ENCODE measurements around the gene CLCN5.

CLCN5 gene

DNA sequence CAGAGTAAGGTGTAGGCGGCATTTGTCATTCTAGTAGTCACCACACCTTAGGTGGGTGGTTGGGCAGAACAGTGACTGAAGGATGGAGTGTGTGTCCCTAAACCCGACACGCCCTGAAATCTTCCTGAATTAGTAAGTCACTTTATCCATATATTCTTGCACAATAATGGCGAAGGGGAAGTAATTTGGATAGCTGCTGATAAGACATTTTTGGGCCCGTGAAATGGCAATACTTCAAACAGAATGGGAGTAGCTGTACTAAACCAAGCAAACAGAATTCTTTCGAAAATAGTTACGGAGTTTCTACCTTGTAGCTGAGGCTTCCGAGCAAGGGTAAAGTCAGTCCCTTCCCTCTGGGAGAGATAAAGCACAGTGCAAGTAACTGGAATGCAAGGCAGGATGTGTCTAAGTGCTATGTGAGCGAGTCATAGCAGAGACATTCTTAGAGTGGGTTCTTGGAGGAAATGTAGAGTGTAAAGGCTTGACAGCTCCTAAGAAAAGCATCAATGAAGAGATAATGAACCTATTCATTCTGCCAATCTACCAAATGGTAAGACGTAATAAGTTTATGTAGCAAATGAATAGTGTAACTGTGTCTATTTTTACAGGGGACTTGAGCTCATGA is 72.8 kb downstream of the CLCN5 start:
- TF ChIP-seq TAF1 (IDR thresholded peaks at IDR 0.05; ENCODE audit: borderline replicate concordance, insufficient read depth, low read length) (no peak), POLR2AphosphoS5 (IDR thresholded peaks at IDR 0.05; ENCODE audit: low read depth, low read length) (no peak), FOXP2 (optimal IDR thresholded peaks at IDR 0.05; ENCODE audit: borderline replicate concordance, extremely low read depth, extremely low read length, insufficient read depth) (no peak), SIN3A (IDR thresholded peaks at IDR 0.05; ENCODE audit: borderline replicate concordance, insufficient read depth, low read length) (no peak)
- TF ChIP-seq, protein P1, sequence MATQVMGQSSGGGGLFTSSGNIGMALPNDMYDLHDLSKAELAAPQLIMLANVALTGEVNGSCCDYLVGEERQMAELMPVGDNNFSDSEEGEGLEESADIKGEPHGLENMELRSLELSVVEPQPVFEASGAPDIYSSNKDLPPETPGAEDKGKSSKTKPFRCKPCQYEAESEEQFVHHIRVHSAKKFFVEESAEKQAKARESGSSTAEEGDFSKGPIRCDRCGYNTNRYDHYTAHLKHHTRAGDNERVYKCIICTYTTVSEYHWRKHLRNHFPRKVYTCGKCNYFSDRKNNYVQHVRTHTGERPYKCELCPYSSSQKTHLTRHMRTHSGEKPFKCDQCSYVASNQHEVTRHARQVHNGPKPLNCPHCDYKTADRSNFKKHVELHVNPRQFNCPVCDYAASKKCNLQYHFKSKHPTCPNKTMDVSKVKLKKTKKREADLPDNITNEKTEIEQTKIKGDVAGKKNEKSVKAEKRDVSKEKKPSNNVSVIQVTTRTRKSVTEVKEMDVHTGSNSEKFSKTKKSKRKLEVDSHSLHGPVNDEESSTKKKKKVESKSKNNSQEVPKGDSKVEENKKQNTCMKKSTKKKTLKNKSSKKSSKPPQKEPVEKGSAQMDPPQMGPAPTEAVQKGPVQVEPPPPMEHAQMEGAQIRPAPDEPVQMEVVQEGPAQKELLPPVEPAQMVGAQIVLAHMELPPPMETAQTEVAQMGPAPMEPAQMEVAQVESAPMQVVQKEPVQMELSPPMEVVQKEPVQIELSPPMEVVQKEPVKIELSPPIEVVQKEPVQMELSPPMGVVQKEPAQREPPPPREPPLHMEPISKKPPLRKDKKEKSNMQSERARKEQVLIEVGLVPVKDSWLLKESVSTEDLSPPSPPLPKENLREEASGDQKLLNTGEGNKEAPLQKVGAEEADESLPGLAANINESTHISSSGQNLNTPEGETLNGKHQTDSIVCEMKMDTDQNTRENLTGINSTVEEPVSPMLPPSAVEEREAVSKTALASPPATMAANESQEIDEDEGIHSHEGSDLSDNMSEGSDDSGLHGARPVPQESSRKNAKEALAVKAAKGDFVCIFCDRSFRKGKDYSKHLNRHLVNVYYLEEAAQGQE (IDR thresholded peaks at IDR 0.05; ENCODE audit: insufficient read depth in 1 of 2, low read depth in 2 of 2, low read length in 2 of 2), result no peak

DNA sequence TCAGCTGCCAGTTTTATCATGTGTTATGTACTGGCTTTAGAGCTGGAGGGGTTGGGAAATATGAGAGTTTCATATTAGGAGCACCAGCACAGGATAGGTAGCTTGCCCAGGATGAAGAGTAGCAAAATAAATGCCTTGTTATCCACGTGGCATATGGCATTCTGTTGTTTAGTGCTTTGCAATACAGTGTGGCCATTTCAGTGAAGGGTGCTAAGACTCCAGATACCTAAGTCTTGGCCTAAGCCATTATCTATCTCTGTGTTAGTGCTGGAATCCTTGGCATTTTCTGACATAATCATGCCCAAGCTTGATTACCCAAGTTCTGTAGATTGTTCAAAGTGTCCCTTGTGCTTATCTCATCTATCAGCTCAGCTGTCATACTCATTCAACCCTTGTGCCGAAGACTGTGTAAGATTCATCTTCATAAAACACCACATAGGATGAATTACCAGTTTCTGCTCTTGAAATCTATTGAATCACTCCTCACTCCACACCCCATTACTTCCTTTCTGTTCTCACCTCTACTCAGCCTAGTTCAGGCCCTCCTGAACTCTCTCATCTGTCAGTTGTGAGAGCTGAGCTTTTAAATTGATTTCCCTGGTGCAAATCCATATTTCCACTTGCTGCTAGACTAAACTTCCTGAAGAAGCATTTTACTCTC is 73.5 kb downstream of the CLCN5 start:
- TF ChIP-seq SIN3A (IDR thresholded peaks at IDR 0.05; ENCODE audit: borderline replicate concordance, insufficient read depth, low read length) (no peak), POLR2AphosphoS5 (IDR thresholded peaks at IDR 0.05; ENCODE audit: low read depth, low read length) (no peak), FOXP2 (optimal IDR thresholded peaks at IDR 0.05; ENCODE audit: borderline replicate concordance, extremely low read depth, extremely low read length, insufficient read depth) (no peak), TAF1 (IDR thresholded peaks at IDR 0.05; ENCODE audit: borderline replicate concordance, insufficient read depth, low read length) (no peak)
- TF ChIP-seq, protein P1 (IDR thresholded peaks at IDR 0.05; ENCODE audit: insufficient read depth in 1 of 2, low read depth in 2 of 2, low read length in 2 of 2), result no peak

DNA sequence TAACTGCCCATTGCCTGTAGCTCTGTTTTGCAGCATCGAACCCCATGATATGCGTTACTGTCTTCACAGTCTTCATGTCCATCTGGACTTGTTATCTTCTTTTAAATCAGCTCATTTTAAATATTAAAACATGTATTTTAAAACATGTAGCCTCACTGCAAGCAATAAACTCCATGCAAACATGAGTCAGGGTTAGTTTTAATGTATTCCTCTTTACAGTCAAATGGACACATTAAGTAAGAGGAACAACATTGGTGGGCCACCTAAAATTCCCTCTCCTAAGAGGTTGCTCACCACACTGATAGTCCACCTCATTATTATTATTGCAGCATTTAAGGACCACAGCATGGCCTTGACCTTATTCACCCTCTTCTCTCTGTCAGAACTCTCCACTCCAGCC is 74.1 kb downstream of the CLCN5 start:
- TF ChIP-seq FOXP2 (optimal IDR thresholded peaks at IDR 0.05; ENCODE audit: borderline replicate concordance, extremely low read depth, extremely low read length, insufficient read depth) (no peak), SIN3A (IDR thresholded peaks at IDR 0.05; ENCODE audit: borderline replicate concordance, insufficient read depth, low read length) (no peak), POLR2AphosphoS5 (IDR thresholded peaks at IDR 0.05; ENCODE audit: low read depth, low read length) (no peak), TAF1 (IDR thresholded peaks at IDR 0.05; ENCODE audit: borderline replicate concordance, insufficient read depth, low read length) (no peak)
- TF ChIP-seq, protein P1 (IDR thresholded peaks at IDR 0.05; ENCODE audit: insufficient read depth in 1 of 2, low read depth in 2 of 2, low read length in 2 of 2), result no peak

DNA sequence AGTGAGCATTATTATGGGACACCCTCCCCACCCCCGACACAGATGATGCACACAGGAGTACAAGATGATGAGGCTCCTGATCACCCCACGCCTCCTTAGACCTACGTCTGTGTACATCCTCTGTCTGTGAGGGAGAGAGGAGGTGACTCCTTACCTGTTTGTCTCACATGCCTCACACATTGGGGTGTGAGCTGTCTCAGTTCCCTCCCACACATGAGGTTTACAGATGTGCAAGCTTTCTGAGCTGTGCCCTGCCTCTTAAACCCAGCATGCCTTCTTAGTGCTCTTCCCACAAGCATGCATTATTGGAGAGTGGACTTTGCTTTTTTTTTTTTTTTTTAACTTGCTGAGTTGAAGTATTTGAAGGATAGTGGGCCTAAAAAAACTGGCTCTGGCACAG is 76.7 kb downstream of the CLCN5 start:
- no peak for TF ChIP-seq FOXP2 (optimal IDR thresholded peaks at IDR 0.05; ENCODE audit: borderline replicate concordance, extremely low read depth, extremely low read length, insufficient read depth)
- TF ChIP-seq, protein P1 (IDR thresholded peaks at IDR 0.05; ENCODE audit: insufficient read depth in 1 of 2, low read depth in 2 of 2, low read length in 2 of 2), result no peak
- TF ChIP-seq POLR2AphosphoS5 (IDR thresholded peaks at IDR 0.05; ENCODE audit: low read depth, low read length), result no peak
- TF ChIP-seq SIN3A (IDR thresholded peaks at IDR 0.05; ENCODE audit: borderline replicate concordance, insufficient read depth, low read length), result no peak
- TF ChIP-seq TAF1 (IDR thresholded peaks at IDR 0.05; ENCODE audit: borderline replicate concordance, insufficient read depth, low read length), result no peak
